Type B pancreatic cell (in vitro differentiated cells): ENCODE measurements around the gene EEF1AKMT2. TPM values are rescaled to one million over a fixed set of nuclear protein-coding genes. Genes with fewer than 3 reads are reported as not detected.

Experiments
- DNase-seq: peaks from one replicate; pipeline ENCODE4 v3.0.0; 2021; ENCODE audit warnings: mixed read lengths; ENCODE audit not compliant: unreplicated experiment; ENCODE audit errors: extremely low spot score
- H3K27ac Mint-ChIP-seq: 2 replicates; pipeline ENCODE4 v1.8.0; 2021; ENCODE audit warnings: mild to moderate bottlenecking, mixed read lengths
- H3K27me3 Mint-ChIP-seq: 2 replicates; pipeline ENCODE4 v1.8.0; 2021; ENCODE audit warnings: mixed read lengths
- H3K36me3 Mint-ChIP-seq: 2 replicates; pipeline ENCODE4 v1.8.0; 2021; ENCODE audit warnings: mixed read lengths
- H3K4me1 Mint-ChIP-seq: one replicate; pipeline ENCODE4 v1.8.0; 2021; ENCODE audit warnings: mixed read lengths; ENCODE audit not compliant: unreplicated experiment
- H3K4me3 Mint-ChIP-seq: 2 replicates; pipeline ENCODE4 v1.8.0; 2021; ENCODE audit warnings: mild to moderate bottlenecking, mixed read lengths
- H3K9me3 Mint-ChIP-seq: 2 replicates; pipeline ENCODE4 v1.8.0; 2021; ENCODE audit warnings: mixed read lengths
- total RNA-seq: library from RNA; stranded (reverse); gene quantifications from 2 replicates; pipeline ENCODE4 v1.2.1, GENCODE V29; 2021; ENCODE audit warnings: low replicate concordance
- TF ChIP-seq, protein P1 (sequence below): fragments of 200-600 bp; sonication (generic); conservative IDR thresholded peaks from 2 replicates; pipeline ENCODE4 v1.5.0; 2021; ENCODE audit warnings: antibody characterized with exemption, mild to moderate bottlenecking

Gene EEF1AKMT2
- total RNA-seq, 1 donor from 2014 or later: 18.8 TPM

DNA sequence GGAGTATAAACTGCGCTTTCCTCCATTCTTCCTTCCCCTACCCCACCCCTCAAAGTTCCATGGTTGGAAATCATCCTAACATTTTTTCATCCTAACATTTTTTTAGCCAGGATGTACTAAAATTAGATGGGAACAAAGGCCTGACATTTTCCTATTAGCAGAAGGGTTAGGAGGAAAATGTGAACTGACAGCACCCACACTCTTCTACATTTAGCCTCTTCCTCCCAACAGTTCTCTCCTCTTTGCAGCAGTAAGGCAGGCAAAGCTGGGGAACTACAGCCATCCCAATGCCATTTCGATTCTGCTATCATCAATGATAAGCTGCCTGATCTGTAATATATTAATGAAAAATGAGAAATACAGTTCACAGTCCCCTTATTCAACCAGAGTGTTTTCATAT lies 36.1 kb downstream of the EEF1AKMT2 start:
- Mint-ChIP-seq H3K36me3 (peaks cover 12% of the 10 kb centered on the region), H3K4me1 (peaks cover 15% of the 10 kb centered on the region), H3K27me3 (no peaks in the 10 kb centered on the region), H3K4me3 (no peak overlapping the region), H3K9me3 (no peaks in the 10 kb centered on the region), H3K27ac (no peak overlapping the region)
- TF ChIP-seq, protein P1, sequence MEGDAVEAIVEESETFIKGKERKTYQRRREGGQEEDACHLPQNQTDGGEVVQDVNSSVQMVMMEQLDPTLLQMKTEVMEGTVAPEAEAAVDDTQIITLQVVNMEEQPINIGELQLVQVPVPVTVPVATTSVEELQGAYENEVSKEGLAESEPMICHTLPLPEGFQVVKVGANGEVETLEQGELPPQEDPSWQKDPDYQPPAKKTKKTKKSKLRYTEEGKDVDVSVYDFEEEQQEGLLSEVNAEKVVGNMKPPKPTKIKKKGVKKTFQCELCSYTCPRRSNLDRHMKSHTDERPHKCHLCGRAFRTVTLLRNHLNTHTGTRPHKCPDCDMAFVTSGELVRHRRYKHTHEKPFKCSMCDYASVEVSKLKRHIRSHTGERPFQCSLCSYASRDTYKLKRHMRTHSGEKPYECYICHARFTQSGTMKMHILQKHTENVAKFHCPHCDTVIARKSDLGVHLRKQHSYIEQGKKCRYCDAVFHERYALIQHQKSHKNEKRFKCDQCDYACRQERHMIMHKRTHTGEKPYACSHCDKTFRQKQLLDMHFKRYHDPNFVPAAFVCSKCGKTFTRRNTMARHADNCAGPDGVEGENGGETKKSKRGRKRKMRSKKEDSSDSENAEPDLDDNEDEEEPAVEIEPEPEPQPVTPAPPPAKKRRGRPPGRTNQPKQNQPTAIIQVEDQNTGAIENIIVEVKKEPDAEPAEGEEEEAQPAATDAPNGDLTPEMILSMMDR: no peak
- DNase-seq: no peak

DNA sequence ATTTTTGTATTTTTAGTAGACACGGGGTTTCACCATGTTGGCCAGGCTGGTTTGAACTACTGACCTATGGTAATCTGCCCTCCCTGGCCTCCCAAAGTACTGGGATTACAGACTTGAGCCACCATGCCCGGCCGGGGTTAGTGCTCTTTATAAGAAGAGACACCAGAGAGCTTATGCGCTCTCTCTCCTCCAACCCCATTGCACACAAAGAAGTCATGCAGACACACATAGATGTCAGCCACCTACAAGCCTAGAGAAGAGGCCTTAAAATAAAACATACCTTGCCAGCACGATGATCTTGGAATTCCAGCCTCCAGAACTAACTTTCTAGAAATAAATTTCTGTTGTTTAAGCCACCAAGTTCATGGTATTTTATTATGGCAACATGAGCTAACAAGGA lies 37.5 kb downstream of the EEF1AKMT2 start:
- Mint-ChIP-seq H3K4me3 (no peak overlapping the region), H3K36me3 (peaks cover 9% of the 10 kb centered on the region), H3K27ac (no peak overlapping the region), H3K4me1 (peaks cover 15% of the 10 kb centered on the region), H3K27me3 (no peaks in the 10 kb centered on the region), H3K9me3 (no peaks in the 10 kb centered on the region)
- no peak for DNase-seq
- TF ChIP-seq, protein P1: no peak

DNA sequence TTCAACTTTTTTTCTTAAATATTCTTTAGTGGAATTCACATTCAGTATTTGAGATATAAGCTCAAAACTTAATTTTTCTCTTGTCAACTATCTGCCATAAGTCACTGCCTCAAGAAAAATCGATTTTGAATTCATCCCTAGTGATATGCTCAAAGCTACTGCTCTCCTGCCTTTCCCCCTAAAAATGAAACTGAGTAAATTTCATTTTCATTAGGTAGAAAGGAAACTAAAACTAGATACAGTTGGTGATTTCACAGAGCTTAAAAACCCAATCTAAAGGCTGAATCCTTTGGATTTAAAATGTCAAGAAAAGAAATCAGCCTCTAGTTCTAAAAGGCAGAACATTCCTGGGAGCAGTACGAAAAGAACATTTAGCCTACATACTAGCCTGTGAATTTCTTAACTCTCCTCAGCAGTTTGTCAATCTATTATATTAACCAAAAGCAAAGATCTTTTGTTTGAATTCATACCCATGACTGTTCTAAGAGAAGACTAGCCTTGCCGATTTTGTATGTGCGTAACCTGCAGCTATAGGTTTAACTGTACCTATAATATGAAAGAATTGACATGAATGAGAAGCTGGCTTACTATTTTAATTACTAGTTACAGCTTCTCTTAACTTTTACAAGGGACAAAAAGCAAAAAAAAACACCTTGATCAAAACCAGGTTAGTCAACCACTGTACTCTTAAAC lies 42.6 kb downstream of the EEF1AKMT2 start:
- H3K9me3 Mint-ChIP-seq: no peaks in the 10 kb centered on the region
- no peak for DNase-seq
- peaks cover 19% of the 10 kb centered on the region for H3K4me1 Mint-ChIP-seq
- TF ChIP-seq, protein P1: no peak
- H3K27ac Mint-ChIP-seq: no peak overlapping the region
- H3K36me3 Mint-ChIP-seq: peaks cover under 1% of the 10 kb centered on the region
- no peak overlapping the region for H3K4me3 Mint-ChIP-seq
- no peaks in the 10 kb centered on the region for H3K27me3 Mint-ChIP-seq

DNA sequence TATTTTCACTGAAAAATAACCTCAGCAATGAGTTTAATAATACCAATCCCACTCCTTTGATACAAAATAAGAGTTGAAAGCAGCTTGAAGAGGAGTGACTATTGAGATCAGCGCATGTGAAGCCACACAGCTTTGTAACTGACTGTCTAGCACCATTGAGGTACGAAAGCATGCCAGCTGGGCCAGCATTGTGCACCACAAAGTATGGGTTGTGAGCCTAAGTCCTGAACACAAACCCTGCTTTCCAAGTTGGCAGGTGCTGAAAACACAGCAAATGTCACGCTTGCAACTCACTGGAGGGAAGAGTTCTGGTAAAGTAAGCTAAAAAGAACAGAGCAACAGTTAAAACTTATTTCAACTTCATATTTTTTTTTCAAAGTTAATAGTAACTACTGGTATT lies 43.5 kb downstream of the EEF1AKMT2 start:
- no peaks in the 10 kb centered on the region for H3K9me3 Mint-ChIP-seq
- DNase-seq: no peak
- H3K4me3 Mint-ChIP-seq: no peak overlapping the region
- H3K4me1 Mint-ChIP-seq: peaks cover 19% of the 10 kb centered on the region
- TF ChIP-seq, protein P1: no peak
- H3K27me3 Mint-ChIP-seq: no peaks in the 10 kb centered on the region
- H3K36me3 Mint-ChIP-seq: no peaks in the 10 kb centered on the region
- H3K27ac Mint-ChIP-seq: no peak overlapping the region

DNA sequence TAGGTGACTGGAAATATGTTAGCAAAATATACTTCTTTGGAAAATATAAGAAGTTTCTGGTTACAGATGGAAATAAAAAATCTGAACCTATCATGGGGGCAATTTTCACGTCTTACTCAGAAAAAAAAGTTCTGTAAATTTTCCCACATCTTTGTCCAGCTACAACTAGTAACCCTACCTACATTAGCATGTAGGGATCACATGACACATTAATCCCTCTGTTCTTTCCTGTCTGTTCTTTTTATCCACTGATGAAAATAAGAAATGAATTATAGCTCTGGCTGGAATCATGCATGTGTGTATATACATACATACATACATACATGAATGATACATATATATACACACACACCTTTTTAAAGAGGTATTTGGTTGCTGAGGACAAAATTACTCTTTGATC lies 43.9 kb downstream of the EEF1AKMT2 start:
- H3K4me1 Mint-ChIP-seq: peaks cover 19% of the 10 kb centered on the region
- peak overlapping the region; percentile 20 for H3K27ac Mint-ChIP-seq
- no peaks in the 10 kb centered on the region for H3K9me3 Mint-ChIP-seq
- TF ChIP-seq, protein P1: no peak
- no peaks in the 10 kb centered on the region for H3K27me3 Mint-ChIP-seq
- H3K36me3 Mint-ChIP-seq: no peaks in the 10 kb centered on the region
- no peak overlapping the region for H3K4me3 Mint-ChIP-seq
- DNase-seq: no peak
